GM18951 (cell line): ENCODE data around the gene MYO1D.

Experiments used
- POLR2A ChIP-seq: IDR thresholded peaks from 4 replicates; pipeline ENCODE4 v1.6.1; 2011; ENCODE audit warnings: mild to moderate bottlenecking; ENCODE audit not compliant: insufficient read length, insufficient read depth; ENCODE audit errors: extremely low read depth
- in situ Hi-C: fragments of 300-500 bp; cut with MboI; formaldehyde crosslinking; loops from one replicate; pipeline ENCODE4 v1.12.0; 2022; ENCODE audit warnings: low sequenced_read_pairs, mixed read lengths, inconsistent platforms; ENCODE audit not compliant: unreplicated experiment

MYO1D gene

GRCh38 chr17:32549559-32549958 lies 327.4 kb downstream of the MYO1D start:
- in situ Hi-C loops, result no loop called here
- no peak for TF ChIP-seq POLR2A

GRCh38 chr17:32546031-32546444 lies 330.9 kb downstream of the MYO1D start:
- in situ Hi-C loops, result no loop called here
- no peak for TF ChIP-seq POLR2A

- no peak for TF ChIP-seq POLR2A
- in situ Hi-C loops, result no loop called here
These were observed 334.7 kb downstream of the MYO1D start for GRCh38 chr17:32542186-32542585.

- no peak for TF ChIP-seq POLR2A
- in situ Hi-C loops, result no loop called here
These were observed 335.3 kb downstream of the MYO1D start for GRCh38 chr17:32541640-32542039.

GRCh38 chr17:32536736-32537643 lies 339.9 kb downstream of the MYO1D start:
- in situ Hi-C loops, result no loop called here
- TF ChIP-seq POLR2A, result no peak

- TF ChIP-seq POLR2A, result no peak
- in situ Hi-C loops, result no loop called here
These were observed 343.6 kb downstream of the MYO1D start for GRCh38 chr17:32533296-32533695.

GRCh38 chr17:32529604-32530003 lies 347.3 kb downstream of the MYO1D start:
- in situ Hi-C loops, result loop anchor here (10.0 kb wide), 1 partner anchor 75 kb away; no protein-coding TSS in a partner anchor
- no peak for TF ChIP-seq POLR2A

- in situ Hi-C loops, result loop anchor here (10.0 kb wide), 1 partner anchor 76 kb away; no protein-coding TSS in a partner anchor
- TF ChIP-seq POLR2A, result no peak
These were observed 348.1 kb downstream of the MYO1D start for GRCh38 chr17:32528825-32529224.

- in situ Hi-C loops, result loop anchor here (10.0 kb wide), 1 partner anchor 78 kb away; no protein-coding TSS in a partner anchor
- no peak for TF ChIP-seq POLR2A
These were observed 349.8 kb downstream of the MYO1D start for GRCh38 chr17:32527146-32527545.

- no peak for TF ChIP-seq POLR2A
- in situ Hi-C loops, result loop anchor here (10.0 kb wide), 1 partner anchor 80 kb away; no protein-coding TSS in a partner anchor
These were observed 351.8 kb downstream of the MYO1D start for GRCh38 chr17:32525122-32525521.

- in situ Hi-C loops, result loop anchor here (10.0 kb wide), 1 partner anchor 80 kb away; no protein-coding TSS in a partner anchor
These were observed 352.4 kb downstream of the MYO1D start for GRCh38 chr17:32524553-32524880.

- in situ Hi-C loops, result loop anchor here (10.0 kb wide), 1 partner anchor 81 kb away; no protein-coding TSS in a partner anchor
- TF ChIP-seq POLR2A, result peak; percentile 19
These were observed 352.9 kb downstream of the MYO1D start for GRCh38 chr17:32523827-32524552.

- in situ Hi-C loops, result loop anchor here (10.0 kb wide), 1 partner anchor 82 kb away; no protein-coding TSS in a partner anchor
- TF ChIP-seq POLR2A, result peak; percentile 38
These were observed 353.8 kb downstream of the MYO1D start for GRCh38 chr17:32523017-32523680.

- no peak for TF ChIP-seq POLR2A
- in situ Hi-C loops, result loop anchor here (10.0 kb wide), 1 partner anchor 84 kb away; no protein-coding TSS in a partner anchor
These were observed 356.1 kb downstream of the MYO1D start for GRCh38 chr17:32520737-32521404.
